WTC11 (cell line): ENCODE measurements around the gene VSTM2L. TPM values are rescaled to one million over a fixed set of nuclear protein-coding genes. Genes with fewer than 3 reads are reported as not detected.

Experiments used
- ATAC-seq: fragments of 200-7000 bp; cut with Tn5 transposase; 2 replicates; pipeline ENCODE4 v1.10.0; 2021; ENCODE audit warnings: mild to moderate bottlenecking, moderate library complexity
- CTCF ChIA-PET: fragments of 300-600 bp; sonication (Branson Sonifier 250); formaldehyde crosslinking; loops from one replicate; lab custom pipeline; 2021; ENCODE audit warnings: antibody characterized with exemption; lab: Charles Lee
- POLR2A ChIA-PET: fragments of 350-600 bp; sonication (Branson Sonifier 250); formaldehyde crosslinking; loops from one replicate; lab custom pipeline; 2021; ENCODE audit warnings: antibody characterized with exemption; lab: Charles Lee
- DNase-seq: peaks from one replicate; pipeline ENCODE4 v3.0.0; 2021; ENCODE audit warnings: low spot score
- H3K27ac Mint-ChIP-seq: 2 replicates; pipeline ENCODE4 v1.8.0; 2021; ENCODE audit warnings: mixed read lengths
- H3K27me3 Mint-ChIP-seq: 2 replicates; pipeline ENCODE4 v1.8.0; 2021; ENCODE audit warnings: low read depth, mild to moderate bottlenecking, moderate library complexity, mixed read lengths
- H3K36me3 Mint-ChIP-seq: 2 replicates; pipeline ENCODE4 v1.8.0; 2021; ENCODE audit warnings: mixed read lengths
- H3K4me1 Mint-ChIP-seq: 2 replicates; pipeline ENCODE4 v1.8.0; 2022; ENCODE audit warnings: mixed read lengths
- H3K4me3 Mint-ChIP-seq: 2 replicates; pipeline ENCODE4 v1.8.0; 2021; ENCODE audit warnings: mild to moderate bottlenecking, moderate library complexity, mixed read lengths
- H3K9me3 Mint-ChIP-seq: 2 replicates; pipeline ENCODE4 v1.8.0; 2021; ENCODE audit warnings: mixed read lengths
- CREB1 ChIP-seq: sonication (generic); formaldehyde crosslinking; IDR thresholded peaks from 2 replicates; pipeline ENCODE4 v1.8.0; 2023; ENCODE audit warnings: mild to moderate bottlenecking, missing genetic modification reagents
- CREM ChIP-seq: sonication (generic); formaldehyde crosslinking; IDR thresholded peaks from 2 replicates; pipeline ENCODE4 v1.8.1; 2022; ENCODE audit warnings: mild to moderate bottlenecking, missing genetic modification reagents, moderate library complexity
- CTCF ChIP-seq: fragments of 200-600 bp; IDR thresholded peaks from 2 replicates; pipeline ENCODE4 v1.8.0; 2022; ENCODE audit warnings: antibody characterized with exemption
- E2F4 ChIP-seq: sonication (generic); formaldehyde crosslinking; IDR thresholded peaks from 2 replicates; pipeline ENCODE4 v1.8.1; 2022; ENCODE audit warnings: low read depth, mild to moderate bottlenecking, moderate library complexity, missing genetic modification reagents, borderline replicate concordance
- ESRRA ChIP-seq: sonication (generic); formaldehyde crosslinking; IDR thresholded peaks from 2 replicates; pipeline ENCODE4 v1.8.1; 2022; ENCODE audit warnings: mild to moderate bottlenecking, missing genetic modification reagents, borderline replicate concordance
- FOXK1 ChIP-seq: sonication (generic); formaldehyde crosslinking; IDR thresholded peaks from 2 replicates; pipeline ENCODE4 v1.8.0; 2022; ENCODE audit warnings: mild to moderate bottlenecking, moderate library complexity, missing genetic modification reagents
- GRHL2 ChIP-seq: fragments of 250-450 bp; sonication (Bioruptor Pico); IDR thresholded peaks from 2 replicates; pipeline ENCODE4 v1.8.0; 2022; ENCODE audit warnings: mild to moderate bottlenecking, moderate library complexity; ENCODE audit not compliant: insufficient replicate concordance, severe bottlenecking
- OVOL2 ChIP-seq: fragments of 250-450 bp; sonication (Bioruptor Pico); IDR thresholded peaks from 2 replicates; pipeline ENCODE4 v1.9.0; 2021; ENCODE audit warnings: mild to moderate bottlenecking, borderline replicate concordance
- RORB ChIP-seq: fragments of 250-450 bp; sonication (Bioruptor Pico); IDR thresholded peaks from 2 replicates; pipeline ENCODE4 v1.9.0; 2021; ENCODE audit warnings: mild to moderate bottlenecking
- SMAD4 ChIP-seq: sonication (generic); formaldehyde crosslinking; IDR thresholded peaks from 2 replicates; pipeline ENCODE4 v1.8.0; 2022; ENCODE audit warnings: mild to moderate bottlenecking, missing genetic modification reagents
- ZNF138 ChIP-seq: sonication (generic); formaldehyde crosslinking; conservative IDR thresholded peaks from 2 replicates; pipeline ENCODE4 v1.8.1; 2022; ENCODE audit warnings: mild to moderate bottlenecking, moderate library complexity, missing genetic modification reagents
- ZNF317 ChIP-seq: sonication (generic); formaldehyde crosslinking; IDR thresholded peaks from 2 replicates; pipeline ENCODE4 v1.8.1; 2023; ENCODE audit warnings: low read depth, mild to moderate bottlenecking, moderate library complexity, missing genetic modification reagents, borderline replicate concordance
- ZNF396 ChIP-seq: fragments of 250-450 bp; sonication (Bioruptor Pico); IDR thresholded peaks from 2 replicates; pipeline ENCODE4 v1.8.0; 2021; ENCODE audit warnings: mild to moderate bottlenecking, moderate library complexity, borderline replicate concordance
- ZNF512 ChIP-seq: sonication (generic); formaldehyde crosslinking; IDR thresholded peaks from 2 replicates; pipeline ENCODE4 v1.8.1; 2022; ENCODE audit warnings: missing genetic modification reagents, borderline replicate concordance
- total RNA-seq: library from RNA; stranded (reverse); gene quantifications from 3 replicates; pipeline ENCODE4 v1.2.3, GENCODE V29; 2021
- TF ChIP-seq, protein P1 (sequence below): fragments of 250-450 bp; sonication (Bioruptor Pico); IDR thresholded peaks from 2 replicates; pipeline ENCODE4 v2.1.2; 2022; ENCODE audit warnings: mild to moderate bottlenecking, moderate library complexity
- TF ChIP-seq, protein P2 (sequence below): sonication (generic); formaldehyde crosslinking; IDR thresholded peaks from 2 replicates; pipeline ENCODE4 v1.8.1; 2023; ENCODE audit warnings: mild to moderate bottlenecking, missing genetic modification reagents, moderate library complexity
- TF ChIP-seq, protein P3 (sequence below): sonication (generic); formaldehyde crosslinking; IDR thresholded peaks from 2 replicates; pipeline ENCODE4 v1.8.0; 2022; ENCODE audit warnings: mild to moderate bottlenecking, missing genetic modification reagents

Gene VSTM2L
- total RNA-seq, 1 experiment from 2014 or later: 1.9 TPM

DNA sequence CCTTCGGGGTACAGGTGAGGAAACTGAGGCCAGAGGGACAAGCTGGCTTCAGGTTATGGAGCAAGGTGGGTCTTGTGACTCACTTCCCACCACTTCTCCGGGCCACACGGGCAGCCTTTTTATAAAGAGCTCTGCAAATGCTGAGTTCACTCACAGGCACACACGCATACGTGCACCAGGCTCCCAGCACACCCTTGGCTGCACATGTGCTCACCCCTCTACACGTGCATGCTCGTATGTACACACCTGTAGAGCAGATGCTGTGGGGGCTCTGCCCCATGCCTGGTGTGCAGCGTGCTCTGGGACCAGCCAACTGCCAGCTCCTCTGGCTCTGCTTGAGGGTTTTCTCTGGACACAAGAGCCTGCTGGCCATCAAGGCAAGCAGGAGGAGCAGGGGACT, 29.1 kb downstream of the VSTM2L start:
- CTCF ChIA-PET: interaction anchor here (0.9 to 3.6 kb wide), 6 partner anchors 10 to 368 kb away, joined by 3 to 14 read pairs (median 4); no protein-coding TSS in a partner anchor

GRCh38 chr20:37932919-37933318, 30.0 kb downstream of the VSTM2L start:
- Mint-ChIP-seq H3K27ac (no peak overlapping the region), H3K4me1 (peaks cover 36% of the 10 kb centered on the region), H3K27me3 (no peaks in the 10 kb centered on the region; the same call in 1 of the 2 replicates), H3K36me3 (no peaks in the 10 kb centered on the region), H3K4me3 (no peak overlapping the region), H3K9me3 (no peaks in the 10 kb centered on the region)
- ATAC-seq (no peak), DNase-seq (no peak)
- CTCF ChIA-PET: interaction anchor here (1.0 to 3.6 kb wide), 4 partner anchors 11 to 369 kb away, joined by 3 to 14 read pairs (median 4); no protein-coding TSS in a partner anchor
- POLR2A ChIA-PET: no interaction called here
- TF ChIP-seq FOXK1 (CRISPR knock-in tag): no peak
- no peak for TF ChIP-seq ZNF396 (CRISPR knock-in tag)
- TF ChIP-seq CREM (CRISPR knock-in tag): no peak
- no peak for TF ChIP-seq RORB (CRISPR knock-in tag)

More for the DNA sequence above, 29.1 kb downstream of the VSTM2L start:
- Mint-ChIP-seq H3K4me3 (no peak overlapping the region), H3K36me3 (no peaks in the 10 kb centered on the region), H3K4me1 (peaks cover 36% of the 10 kb centered on the region), H3K27ac (no peak overlapping the region), H3K9me3 (no peaks in the 10 kb centered on the region), H3K27me3 (no peaks in the 10 kb centered on the region; the same call in 1 of the 2 replicates)
- DNase-seq (no peak), ATAC-seq (no peak)
- TF ChIP-seq, protein P1, sequence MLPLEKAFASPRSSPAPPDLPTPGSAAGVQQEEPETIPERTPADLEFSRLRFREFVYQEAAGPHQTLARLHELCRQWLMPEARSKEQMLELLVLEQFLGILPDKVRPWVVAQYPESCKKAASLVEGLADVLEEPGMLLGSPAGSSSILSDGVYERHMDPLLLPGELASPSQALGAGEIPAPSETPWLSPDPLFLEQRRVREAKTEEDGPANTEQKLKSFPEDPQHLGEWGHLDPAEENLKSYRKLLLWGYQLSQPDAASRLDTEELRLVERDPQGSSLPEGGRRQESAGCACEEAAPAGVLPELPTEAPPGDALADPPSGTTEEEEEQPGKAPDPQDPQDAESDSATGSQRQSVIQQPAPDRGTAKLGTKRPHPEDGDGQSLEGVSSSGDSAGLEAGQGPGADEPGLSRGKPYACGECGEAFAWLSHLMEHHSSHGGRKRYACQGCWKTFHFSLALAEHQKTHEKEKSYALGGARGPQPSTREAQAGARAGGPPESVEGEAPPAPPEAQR (CRISPR knock-in tag): no peak
- POLR2A ChIA-PET: no interaction called here

DNA sequence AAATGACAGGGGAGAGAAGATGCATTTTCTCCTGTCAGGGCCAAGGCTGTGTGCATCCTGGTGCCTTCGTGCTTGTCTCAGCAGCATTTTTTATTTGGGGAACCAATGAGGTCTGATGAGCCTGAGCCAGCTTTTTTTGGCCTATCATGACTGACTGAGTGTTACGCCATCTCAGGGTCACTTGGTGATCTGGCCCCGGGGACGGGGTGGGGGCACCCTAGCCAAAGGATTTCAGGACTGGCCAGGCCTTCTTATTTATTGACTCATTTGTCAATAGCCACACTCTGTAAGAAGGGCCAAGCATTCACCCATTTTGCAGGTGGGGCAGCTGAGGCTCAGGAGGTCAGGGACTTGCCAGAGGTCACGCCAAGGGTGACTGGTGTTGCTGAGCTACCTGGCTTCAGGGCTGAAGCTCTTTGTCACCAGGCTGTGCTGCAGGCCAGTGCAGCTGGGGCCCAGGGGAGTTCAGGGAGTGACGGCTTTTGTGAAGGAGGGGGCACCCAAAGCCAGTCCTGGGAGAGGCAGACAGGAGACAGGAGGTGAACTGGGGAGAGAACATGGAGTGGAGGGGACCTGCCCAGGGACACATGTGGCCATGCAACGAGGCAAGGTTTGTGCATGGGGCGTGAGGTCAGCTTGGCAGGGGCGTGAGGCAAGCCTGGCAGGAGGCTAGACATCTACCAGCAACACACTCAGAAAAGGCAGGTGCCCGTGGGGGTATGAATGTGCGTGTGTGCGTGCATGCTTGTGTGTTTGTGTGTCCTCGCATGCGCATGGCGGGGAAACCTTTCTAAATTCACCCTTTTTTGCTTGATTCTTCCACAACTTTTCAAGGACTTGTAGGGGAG, 31.1 kb downstream of the VSTM2L start:
- ChIA-PET POLR2A (no interaction called here), CTCF (interaction anchor here (0.7 to 3.6 kb wide), 6 partner anchors 10 to 370 kb away, joined by 3 to 14 read pairs (median 3); no protein-coding TSS in a partner anchor)
- TF ChIP-seq CREB1 (CRISPR knock-in tag): no peak
- Mint-ChIP-seq H3K9me3 (no peaks in the 10 kb centered on the region), H3K36me3 (no peaks in the 10 kb centered on the region), H3K4me3 (no peak overlapping the region), H3K27ac (no peak overlapping the region), H3K4me1 (peaks cover 36% of the 10 kb centered on the region), H3K27me3 (no peaks in the 10 kb centered on the region; the same call in 1 of the 2 replicates)
- no peak for ATAC-seq
- DNase-seq: no peak

GRCh38 chr20:37934634-37935375, 31.9 kb downstream of the VSTM2L start:
- Mint-ChIP-seq H3K9me3 (no peaks in the 10 kb centered on the region), H3K36me3 (no peaks in the 10 kb centered on the region), H3K27me3 (no peaks in the 10 kb centered on the region), H3K4me1 (peaks cover 32% of the 10 kb centered on the region), H3K27ac (no peak overlapping the region), H3K4me3 (no peak overlapping the region)
- ATAC-seq (no peak), DNase-seq (no peak)
- POLR2A ChIA-PET: no interaction called here
- CTCF ChIA-PET: interaction anchor here (0.7 to 3.6 kb wide), 4 partner anchors 9 to 371 kb away, joined by 3 to 14 read pairs (median 4); no protein-coding TSS in a partner anchor
- TF ChIP-seq ZNF512 (no peak), OVOL2 (CRISPR knock-in tag) (no peak), GRHL2 (no peak), ESRRA (CRISPR knock-in tag) (no peak), ZNF138 (CRISPR knock-in tag) (no peak), ZNF317 (CRISPR knock-in tag) (no peak), CTCF (no peak), E2F4 (CRISPR knock-in tag) (no peak), SMAD4 (CRISPR knock-in tag) (no peak)
- TF ChIP-seq, protein P2, sequence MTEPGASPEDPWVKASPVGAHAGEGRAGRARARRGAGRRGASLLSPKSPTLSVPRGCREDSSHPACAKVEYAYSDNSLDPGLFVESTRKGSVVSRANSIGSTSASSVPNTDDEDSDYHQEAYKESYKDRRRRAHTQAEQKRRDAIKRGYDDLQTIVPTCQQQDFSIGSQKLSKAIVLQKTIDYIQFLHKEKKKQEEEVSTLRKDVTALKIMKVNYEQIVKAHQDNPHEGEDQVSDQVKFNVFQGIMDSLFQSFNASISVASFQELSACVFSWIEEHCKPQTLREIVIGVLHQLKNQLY (CRISPR knock-in tag): no peak
- TF ChIP-seq, protein P3, sequence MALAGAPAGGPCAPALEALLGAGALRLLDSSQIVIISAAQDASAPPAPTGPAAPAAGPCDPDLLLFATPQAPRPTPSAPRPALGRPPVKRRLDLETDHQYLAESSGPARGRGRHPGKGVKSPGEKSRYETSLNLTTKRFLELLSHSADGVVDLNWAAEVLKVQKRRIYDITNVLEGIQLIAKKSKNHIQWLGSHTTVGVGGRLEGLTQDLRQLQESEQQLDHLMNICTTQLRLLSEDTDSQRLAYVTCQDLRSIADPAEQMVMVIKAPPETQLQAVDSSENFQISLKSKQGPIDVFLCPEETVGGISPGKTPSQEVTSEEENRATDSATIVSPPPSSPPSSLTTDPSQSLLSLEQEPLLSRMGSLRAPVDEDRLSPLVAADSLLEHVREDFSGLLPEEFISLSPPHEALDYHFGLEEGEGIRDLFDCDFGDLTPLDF: no peak
